HEK293T (cell line): ENCODE data around the gene GRK1.

Source experiments
- ARNT ChIP-seq: fragments of 450-650 bp; IDR thresholded peaks from 2 replicates; pipeline ENCODE4 v1.6.1; 2017; ENCODE audit warnings: mild to moderate bottlenecking
- BHLHE40 ChIP-seq: fragments of 450-650 bp; IDR thresholded peaks from 2 replicates; pipeline ENCODE4 v1.6.1; 2016; ENCODE audit warnings: mild to moderate bottlenecking, moderate library complexity, borderline replicate concordance
- ELF4 ChIP-seq: fragments of 450-650 bp; IDR thresholded peaks from 2 replicates; pipeline ENCODE4 v1.6.1; 2017; ENCODE audit warnings: antibody characterized with exemption
- FOXA1 ChIP-seq: fragments of 450-650 bp; IDR thresholded peaks from 2 replicates; pipeline ENCODE4 v1.6.1; 2016; ENCODE audit warnings: mild to moderate bottlenecking
- FOXM1 ChIP-seq: fragments of 450-650 bp; IDR thresholded peaks from 2 replicates; pipeline ENCODE4 v1.6.1; 2017; ENCODE audit warnings: mild to moderate bottlenecking, borderline replicate concordance
- HDGF ChIP-seq: fragments of 450-650 bp; IDR thresholded peaks from 2 replicates; pipeline ENCODE4 v1.6.1; 2017; ENCODE audit warnings: antibody characterized with exemption, borderline replicate concordance
- L3MBTL2 ChIP-seq: fragments of 450-650 bp; conservative IDR thresholded peaks from 2 replicates; pipeline ENCODE4 v1.6.1; 2016; ENCODE audit warnings: mild to moderate bottlenecking
- NFRKB ChIP-seq: fragments of 450-650 bp; IDR thresholded peaks from 2 replicates; pipeline ENCODE4 v1.6.1; 2016; ENCODE audit warnings: mild to moderate bottlenecking, moderate library complexity
- SP1 ChIP-seq: fragments of 450-650 bp; IDR thresholded peaks from 2 replicates; pipeline ENCODE4 v1.6.1; 2017
- SUZ12 ChIP-seq: fragments of 450-650 bp; IDR thresholded peaks from 2 replicates; pipeline ENCODE4 v1.6.1; 2016; ENCODE audit warnings: mild to moderate bottlenecking
- TARDBP ChIP-seq: fragments of 450-650 bp; IDR thresholded peaks from 2 replicates; pipeline ENCODE4 v1.6.1; 2016
- ZNF384 ChIP-seq: fragments of 450-650 bp; IDR thresholded peaks from 2 replicates; pipeline ENCODE4 v1.6.1; 2016
- TF ChIP-seq, protein P1 (sequence below): fragments of 450-650 bp; IDR thresholded peaks from 2 replicates; pipeline ENCODE4 v1.6.1; 2016

DNA sequence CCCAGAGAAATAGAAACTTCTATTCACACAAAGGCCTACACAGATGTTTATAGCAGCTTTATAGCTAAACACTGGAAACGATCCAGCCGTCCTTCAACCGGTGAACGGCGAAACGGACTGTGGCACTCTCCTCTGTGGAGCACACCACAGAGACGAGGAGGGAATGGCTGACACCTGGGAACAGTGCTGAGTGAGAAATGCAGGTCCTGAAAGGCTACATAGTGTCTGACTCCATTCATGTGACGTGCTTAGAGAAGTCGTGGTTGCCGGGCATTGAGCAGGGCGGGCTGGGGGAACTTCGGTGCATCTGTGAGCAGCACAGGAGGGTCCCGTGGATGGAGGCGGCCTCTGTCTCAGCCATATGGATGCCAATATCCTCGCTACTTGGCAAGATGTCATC lies 3.1 kb upstream of the GRK1 start:
- no peak for TF ChIP-seq FOXM1
- no peak for TF ChIP-seq SP1
- no peak for TF ChIP-seq HDGF
- no peak for TF ChIP-seq FOXA1
- TF ChIP-seq ARNT, result no peak
- no peak for TF ChIP-seq SUZ12
- TF ChIP-seq, protein P1, sequence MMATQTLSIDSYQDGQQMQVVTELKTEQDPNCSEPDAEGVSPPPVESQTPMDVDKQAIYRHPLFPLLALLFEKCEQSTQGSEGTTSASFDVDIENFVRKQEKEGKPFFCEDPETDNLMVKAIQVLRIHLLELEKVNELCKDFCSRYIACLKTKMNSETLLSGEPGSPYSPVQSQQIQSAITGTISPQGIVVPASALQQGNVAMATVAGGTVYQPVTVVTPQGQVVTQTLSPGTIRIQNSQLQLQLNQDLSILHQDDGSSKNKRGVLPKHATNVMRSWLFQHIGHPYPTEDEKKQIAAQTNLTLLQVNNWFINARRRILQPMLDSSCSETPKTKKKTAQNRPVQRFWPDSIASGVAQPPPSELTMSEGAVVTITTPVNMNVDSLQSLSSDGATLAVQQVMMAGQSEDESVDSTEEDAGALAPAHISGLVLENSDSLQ, result no peak
- TF ChIP-seq BHLHE40, result no peak
- no peak for TF ChIP-seq NFRKB
- no peak for TF ChIP-seq L3MBTL2
- TF ChIP-seq ZNF384, result no peak
- TF ChIP-seq TARDBP, result no peak
- TF ChIP-seq ELF4, result no peak
